IPS DF 19.7 (cell line): ENCODE data around the gene H6PD.

Experiments
- DNase-seq: peaks from one replicate; pipeline ENCODE4 v3.0.0-alpha.2; 2013; ENCODE audit warnings: low read depth, low spot score

H6PD gene

DNA sequence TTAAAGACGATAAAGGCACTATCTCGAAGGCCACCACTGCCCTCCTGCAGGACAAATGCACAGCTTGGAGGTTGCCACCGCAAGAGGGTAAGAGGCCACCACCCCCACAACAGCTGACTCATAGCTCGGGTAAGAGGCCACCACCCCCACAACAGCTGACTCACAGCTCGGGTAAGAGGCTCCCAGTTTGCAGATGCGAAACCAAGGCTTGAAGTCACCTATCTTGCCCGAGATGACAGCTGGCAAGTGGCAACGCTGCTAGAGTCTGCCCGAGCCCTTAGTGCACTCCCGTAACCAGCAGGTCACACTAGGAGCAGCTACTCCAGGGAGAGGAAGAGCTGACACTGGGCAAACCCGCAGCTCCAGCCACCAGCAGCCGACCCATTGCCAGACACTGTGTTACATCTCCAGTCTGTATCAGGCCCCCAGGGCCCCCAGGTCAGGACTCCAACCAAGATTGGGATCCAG lies 41.0 kb downstream of the H6PD start:
- DNase-seq: no peak

DNA sequence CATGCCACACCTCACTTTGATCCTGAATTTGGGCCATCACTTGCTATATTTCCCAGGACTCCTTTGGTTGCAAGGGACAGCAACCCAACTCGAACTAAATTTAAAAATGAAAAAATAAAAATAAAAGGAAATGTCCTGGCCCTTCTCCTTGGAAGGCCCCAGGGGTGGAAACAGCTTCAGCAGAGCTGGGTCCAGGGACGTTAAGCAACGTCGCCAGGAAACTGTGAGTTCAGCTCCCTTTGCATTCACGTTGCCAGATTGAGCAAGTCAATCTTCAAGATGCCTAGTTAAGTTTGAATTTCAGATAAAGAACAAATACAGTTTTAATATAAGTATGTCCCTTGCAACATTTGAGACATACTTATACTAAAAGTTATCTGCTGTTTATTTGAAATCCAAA lies 43.5 kb downstream of the H6PD start:
- DNase-seq: no peak

- no peak for DNase-seq
Measured at GRCh38 chr1:9278585-9279153, 44.1 kb downstream of the H6PD start.

GRCh38 chr1:9279172-9279840 lies 44.7 kb downstream of the H6PD start:
- DNase-seq: no peak

DNA sequence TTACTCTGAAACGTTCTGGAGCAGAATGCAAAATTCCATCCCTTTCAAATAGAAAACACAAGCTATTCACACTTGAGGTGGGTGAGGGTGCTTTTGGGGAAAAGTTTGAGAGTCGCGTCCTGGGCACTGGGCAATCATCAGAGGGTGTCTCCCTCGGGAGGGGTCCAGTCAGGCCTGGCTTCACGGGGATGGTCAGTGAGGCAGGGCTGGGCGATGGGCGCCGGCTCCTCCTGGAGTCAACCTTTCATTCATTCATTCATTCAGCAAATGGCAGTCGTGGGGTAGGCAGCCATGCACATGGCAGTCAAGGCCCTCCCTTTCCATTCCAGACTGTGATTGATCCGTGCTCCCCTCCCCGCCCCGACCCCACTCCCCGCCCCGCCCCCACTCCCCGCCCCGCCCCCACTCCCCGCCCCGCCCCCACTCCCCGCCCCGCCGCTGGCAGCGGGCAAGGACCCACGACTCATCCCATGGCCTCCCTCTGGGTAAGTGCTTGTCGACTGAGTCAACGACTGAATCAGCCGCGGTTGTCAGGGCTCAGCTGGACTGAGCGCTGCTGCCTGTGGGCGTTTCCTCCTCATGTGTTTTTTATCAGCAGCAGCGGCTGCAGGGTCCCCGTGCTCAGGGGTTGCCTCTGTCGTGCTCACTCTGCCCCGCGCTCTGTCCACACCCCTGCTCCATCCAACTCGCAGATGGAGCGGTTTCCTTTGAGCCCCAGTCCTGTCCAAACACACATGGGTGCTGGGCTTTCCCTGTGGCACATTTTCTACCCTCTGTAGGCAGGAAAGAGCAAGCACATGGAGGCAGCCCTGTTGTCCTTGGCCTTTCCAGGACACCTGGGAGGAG lies 45.7 kb downstream of the H6PD start:
- no peak for DNase-seq

DNA sequence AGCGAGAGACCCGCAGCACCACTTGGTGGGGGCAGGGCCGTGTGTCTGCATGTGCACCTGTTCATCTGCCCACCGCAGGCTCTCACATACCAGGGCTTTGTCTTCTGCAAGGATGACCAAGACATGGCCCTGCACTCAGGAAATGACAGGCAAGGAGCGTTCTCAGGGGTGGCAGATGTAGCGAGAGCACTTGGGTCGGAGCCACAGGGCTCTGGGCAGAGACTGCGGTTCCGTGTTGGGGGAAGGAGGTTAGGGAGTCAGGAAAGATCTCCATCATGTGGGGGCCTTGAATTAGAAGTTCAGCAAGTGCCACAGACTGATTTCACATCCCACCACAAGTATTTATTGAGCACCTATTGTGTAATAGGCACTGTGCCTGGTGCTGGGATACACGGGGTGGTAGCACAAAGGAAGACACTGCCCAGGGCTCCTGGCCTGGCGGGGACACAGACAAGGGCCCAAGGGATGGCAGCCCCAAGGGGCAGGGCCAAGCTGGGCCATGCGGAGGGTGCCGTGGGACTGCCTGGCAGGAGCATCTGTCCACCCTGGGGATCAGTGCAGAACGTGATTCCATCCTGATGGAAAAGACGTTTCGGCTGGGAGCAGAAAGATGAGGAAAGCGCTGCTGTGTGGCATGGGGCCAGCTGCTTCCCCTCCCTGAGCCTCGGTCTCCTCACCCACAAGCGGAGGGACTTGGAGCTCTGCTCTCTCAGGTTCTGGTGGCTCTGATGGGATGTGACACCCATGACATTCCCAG lies 46.7 kb downstream of the H6PD start:
- no peak for DNase-seq

GRCh38 chr1:9281908-9282695 lies 47.5 kb downstream of the H6PD start:
- DNase-seq: no peak

DNA sequence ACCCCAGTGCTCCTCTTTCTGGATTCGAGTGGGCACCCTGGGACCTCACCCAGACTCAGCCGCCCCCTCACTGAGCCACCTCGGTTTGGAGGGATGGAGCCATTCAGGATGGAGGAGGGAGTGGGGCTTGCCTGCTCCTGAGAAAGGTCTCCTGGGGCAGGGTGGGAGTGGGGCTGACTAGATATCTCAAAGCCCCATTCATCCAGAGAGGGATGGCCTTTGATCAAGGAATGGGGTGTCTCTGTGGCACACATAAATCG lies 48.1 kb downstream of the H6PD start:
- no peak for DNase-seq

- DNase-seq: no peak
Measured at GRCh38 chr1:9284061-9284460, 49.5 kb downstream of the H6PD start.

DNA sequence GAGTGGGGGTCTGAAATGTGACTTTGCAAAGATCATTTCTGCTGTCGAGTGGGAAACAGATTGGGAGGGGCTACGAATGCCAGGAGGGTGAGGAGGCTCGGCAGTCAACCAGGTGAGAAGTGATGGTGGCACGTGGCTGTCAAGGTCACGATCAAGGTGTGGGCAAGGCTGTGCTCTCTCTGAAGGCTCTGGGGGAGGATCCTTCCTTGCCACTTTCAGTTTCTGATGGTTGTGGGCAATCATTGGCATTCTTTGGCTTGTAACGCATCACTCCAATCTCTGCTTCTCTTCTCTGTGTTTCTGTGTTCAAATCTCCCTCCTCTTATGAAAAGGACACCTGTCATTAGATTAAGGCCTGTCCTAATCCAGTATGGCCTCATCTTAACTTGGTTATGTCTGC lies 52.0 kb downstream of the H6PD start:
- DNase-seq: no peak

DNA sequence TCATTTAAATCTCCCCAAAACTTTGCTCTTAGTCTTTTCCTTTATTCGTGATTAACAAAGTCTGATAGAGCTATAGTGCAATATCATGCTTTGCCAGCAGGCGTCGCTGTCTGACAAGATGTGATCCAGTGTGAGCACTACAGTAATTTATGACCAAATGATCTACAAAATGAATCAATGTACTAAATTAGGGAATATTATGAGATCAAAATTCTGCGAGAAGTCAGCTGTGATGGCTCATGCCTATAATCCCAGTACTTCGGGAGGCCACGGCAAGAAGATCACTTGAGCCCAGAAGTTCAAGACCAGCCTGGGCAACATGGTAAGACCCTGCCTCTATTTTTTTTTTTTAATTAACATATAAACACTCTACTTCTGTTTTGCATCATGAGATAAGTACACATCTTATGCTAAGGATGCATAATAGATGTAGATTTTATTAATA lies 54.5 kb downstream of the H6PD start:
- DNase-seq: no peak

DNA sequence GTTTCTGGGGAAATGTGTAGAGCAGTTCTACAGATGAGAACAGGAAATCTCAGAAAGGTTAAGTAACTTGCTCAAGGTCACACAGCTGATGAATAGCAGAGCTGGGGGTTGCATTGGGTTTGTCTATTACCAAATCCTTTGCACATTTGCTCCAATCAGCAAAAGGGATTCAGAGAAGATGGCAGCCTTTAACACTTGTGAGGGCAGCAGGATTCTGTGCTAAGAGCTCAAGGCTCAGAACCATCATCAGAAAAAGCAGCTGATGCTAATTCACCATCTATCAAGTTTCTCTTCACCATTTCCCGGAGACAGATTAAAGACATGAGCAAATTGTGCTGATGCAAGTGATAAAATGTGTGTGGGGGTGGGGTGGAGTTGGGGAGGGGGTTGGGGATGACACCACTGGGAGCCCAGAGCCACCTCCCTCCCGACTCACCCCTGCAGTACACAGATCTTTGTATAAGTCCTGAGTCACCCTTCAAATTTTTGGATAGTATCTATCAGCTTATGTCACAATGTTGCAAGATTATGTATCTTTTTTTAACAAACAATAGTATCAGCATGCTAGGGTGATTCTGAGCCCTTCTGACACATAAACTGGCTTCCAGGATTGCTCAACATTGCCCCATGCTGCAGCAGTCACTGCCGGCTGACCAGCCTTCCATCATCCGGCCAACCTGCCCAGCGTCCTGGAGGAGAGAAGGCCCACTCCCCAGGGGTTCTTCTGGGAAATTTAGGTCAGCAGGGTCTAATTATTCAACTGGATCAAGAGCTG lies 55.3 kb downstream of the H6PD start:
- no peak for DNase-seq

- no peak for DNase-seq
Measured at GRCh38 chr1:9291914-9292360, 57.4 kb downstream of the H6PD start.

GRCh38 chr1:9292361-9293240 lies 58.0 kb downstream of the H6PD start, which contains the start of gene SPSB1:
SPSB1 (plus strand) TSS chr1:9292894; CDS start chr1:9355892, 62,998 bp downstream.
- no peak for DNase-seq

DNA sequence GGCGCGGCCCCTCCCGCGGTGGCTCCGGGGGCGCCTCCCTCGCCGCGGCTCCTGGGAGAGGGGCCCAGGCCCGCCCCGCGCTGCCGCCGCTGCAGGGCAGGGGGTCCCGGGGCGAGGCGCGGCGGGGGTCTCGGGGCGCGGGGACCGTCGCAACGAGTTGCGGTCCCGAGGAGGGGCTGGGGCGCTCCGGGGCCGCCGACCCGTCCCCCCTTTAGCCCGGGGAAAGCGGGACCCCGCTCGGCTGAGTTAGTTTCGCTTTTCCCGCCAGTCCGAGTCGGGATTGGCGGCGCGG lies 58.6 kb downstream of the H6PD start:
- DNase-seq: no peak

DNA sequence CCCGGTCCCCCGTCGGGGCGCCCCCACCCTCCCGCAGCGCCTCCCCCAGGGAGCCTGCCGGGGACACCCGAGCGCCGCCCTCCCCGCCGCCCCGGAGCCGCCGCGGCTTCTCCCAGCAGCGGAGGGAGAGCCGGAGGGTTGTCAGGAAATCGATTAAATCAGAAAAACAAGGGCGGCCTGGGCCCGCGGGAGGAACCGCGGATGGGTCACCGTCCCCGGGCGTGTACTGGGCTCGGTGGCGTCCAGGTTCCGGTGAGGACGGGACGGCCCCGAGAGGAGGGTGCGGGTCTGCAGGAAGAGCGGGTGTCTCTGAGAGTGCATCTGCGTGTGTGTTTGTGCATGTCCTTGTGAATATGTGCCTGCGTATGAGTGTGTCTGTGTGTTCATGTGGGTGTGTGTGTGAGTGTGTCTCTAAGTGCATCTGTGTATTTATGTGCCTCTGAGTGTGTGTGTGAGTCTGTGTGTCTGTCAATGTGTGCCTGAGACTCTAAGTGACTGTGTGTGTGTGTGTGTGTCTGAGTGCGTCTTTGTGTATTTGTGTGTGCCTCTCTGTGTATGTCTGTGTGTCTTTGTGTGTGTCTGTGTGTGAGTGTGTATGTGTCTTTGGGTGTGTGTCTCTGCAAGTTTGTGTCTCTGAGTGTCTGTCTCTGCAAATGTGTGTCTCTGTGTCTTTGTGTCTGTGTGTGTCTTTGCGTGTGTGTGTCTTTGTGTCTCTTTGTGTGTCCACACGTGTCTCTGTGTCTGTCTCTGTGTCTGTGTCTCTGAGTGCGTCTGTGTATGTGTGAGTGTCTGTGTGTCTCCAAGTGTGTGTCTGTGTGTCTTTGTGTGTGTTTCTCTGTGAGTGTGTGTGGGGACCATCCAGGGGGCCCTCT lies 59.2 kb downstream of the H6PD start:
- DNase-seq: no peak

DNA sequence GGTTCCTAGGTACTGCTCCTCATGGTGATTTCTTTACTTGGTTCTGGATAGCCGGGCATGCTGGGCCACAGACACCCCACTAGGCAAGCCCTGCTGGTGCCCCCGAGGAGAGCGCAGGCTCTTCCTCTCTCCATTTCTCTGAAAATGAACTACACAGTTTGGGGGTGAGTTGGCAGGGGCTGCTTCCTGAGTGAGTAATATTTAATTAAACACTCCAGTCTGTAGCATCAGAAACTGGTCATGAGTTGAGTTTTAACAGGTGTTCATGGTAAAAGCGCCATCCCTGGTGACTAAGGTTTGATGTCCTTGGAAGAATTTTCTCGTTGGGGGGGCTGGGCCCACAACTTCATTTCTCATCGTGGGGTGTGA lies 59.8 kb downstream of the H6PD start:
- no peak for DNase-seq

- no peak for DNase-seq
Measured at GRCh38 chr1:9294910-9295636, 60.5 kb downstream of the H6PD start.
